Measurements from ENCODE around the gene RAD21L1.

Gene RAD21L1

DNA sequence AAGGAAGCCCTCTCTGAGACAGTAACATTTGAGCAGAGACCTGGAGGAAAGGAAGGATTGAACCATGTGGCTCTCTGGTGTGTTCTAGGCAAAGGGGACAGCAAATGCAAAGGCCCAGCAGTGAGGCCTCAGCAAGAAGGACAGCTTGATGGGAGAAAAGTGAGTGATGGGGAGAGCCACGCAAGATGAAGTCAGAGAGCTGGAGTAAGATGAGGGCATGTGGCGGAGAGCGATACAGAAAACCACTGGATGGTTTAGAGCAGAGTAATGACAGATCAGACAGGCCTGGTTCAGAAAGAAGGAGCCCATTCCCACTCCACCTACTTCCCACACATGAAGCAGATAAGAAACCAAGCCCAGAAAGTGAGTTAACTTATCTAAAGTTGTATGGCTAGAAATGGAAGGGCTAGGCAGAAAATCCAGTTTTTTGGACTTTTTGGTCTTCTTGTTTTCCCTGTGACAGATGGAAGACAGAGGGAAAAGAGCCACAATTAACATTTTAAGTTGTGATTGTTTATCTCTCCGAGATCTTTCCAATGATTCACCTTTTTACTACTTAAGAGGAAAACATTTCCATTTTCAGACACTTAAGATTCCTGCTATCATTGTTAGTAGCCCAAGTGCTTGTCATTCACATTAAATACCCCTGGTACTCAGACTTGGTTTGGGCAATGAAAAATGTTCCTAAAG lies 39.5 kb downstream of the RAD21L1 start:
- no peak for DNase-seq
- intact Hi-C loops (cut with DNase I): no loop called here

- intact Hi-C loops (cut with DNase I): no loop called here
- DNase-seq: no peak
Observed at GRCh38 chr20:1265916-1266166, 40.0 kb downstream of the RAD21L1 start.

DNA sequence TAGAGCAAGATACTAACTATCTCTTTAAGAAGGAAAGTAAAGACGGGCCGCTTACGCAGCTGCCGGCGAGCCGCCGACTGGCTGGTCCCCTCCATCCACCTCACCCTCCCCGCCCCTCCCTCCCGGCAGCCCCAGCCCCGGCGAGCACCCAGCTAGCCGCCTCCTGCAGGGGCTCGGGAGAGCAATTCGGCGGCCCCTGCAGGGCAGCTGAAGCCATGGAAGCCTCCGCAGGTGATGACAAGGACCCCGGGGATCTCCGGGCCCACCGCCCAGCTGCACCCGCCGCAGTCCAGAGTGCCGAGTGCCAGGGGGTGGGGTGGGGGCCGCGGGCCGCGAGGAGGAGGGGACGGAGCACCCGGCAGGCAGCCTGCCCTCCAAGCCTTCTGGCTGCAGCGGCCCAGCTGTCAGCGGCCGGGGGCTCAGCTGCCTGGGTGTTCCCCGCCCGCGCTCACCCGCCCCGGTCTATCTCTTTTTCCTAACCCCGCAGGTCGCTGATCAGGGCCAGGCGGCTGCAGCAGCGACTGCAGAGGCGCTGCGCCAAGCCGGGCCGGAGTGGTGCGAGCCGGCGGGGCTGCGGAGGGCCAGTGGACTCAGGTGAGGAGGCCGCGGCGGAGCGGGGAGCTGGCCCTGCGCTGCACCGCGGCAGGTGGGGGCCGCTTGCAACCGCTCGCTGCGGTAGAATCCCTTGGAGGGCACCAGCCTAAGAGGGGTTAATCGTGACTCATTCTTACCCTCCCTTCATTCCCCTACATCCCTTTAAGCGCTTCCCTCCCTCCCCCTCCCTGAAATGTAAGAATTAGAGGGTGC lies 40.5 kb downstream of the RAD21L1 start, which contains the start of gene SNPH:
SNPH (plus strand) TSS at position 128 of the 807 bp plus-strand sequence. CDS start 29,946 bp downstream, outside the sequence.
- DNase-seq: peak; percentile 43 to 92 (median 76)
- intact Hi-C loops (cut with DNase I): no loop called here

GRCh38 chr20:1267161-1267560 lies 41.3 kb downstream of the RAD21L1 start:
- DNase-seq: peak in 2 of 42 donors; percentile 33 to 38
- intact Hi-C loops (cut with DNase I): no loop called here

DNA sequence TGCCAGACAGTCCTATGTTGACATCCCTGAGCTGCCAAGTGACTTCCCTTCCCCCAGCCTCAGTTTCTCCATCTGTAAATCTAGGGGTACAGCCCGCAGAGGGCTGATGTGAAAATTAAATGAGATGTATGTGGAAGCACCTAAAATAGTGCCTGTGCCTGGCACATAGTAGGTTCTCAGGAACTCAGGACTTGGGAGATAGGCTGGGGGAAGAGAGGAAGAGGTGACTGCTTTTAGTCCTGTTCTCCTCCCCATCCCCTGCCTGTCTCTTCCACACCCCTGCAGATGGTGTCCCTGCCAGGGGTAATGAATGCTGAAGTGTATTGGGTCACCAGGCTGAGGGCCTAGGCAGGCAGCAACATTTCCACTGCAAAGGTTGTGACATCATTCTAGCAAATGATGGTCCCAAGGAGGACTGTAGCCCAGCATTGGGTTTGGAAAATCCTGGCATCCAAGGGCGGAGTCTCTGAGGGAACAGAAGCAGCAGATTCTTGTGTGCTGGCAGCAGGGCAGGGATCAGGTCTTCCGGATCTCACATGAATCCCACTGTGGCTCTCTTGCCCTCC lies 42.0 kb downstream of the RAD21L1 start:
- DNase-seq: peak in 1 of 42 donors; percentile 42
- intact Hi-C loops (cut with DNase I): no loop called here

GRCh38 chr20:1269235-1269634 lies 43.4 kb downstream of the RAD21L1 start:
- intact Hi-C loops (cut with DNase I): no loop called here
- no peak for DNase-seq

DNA sequence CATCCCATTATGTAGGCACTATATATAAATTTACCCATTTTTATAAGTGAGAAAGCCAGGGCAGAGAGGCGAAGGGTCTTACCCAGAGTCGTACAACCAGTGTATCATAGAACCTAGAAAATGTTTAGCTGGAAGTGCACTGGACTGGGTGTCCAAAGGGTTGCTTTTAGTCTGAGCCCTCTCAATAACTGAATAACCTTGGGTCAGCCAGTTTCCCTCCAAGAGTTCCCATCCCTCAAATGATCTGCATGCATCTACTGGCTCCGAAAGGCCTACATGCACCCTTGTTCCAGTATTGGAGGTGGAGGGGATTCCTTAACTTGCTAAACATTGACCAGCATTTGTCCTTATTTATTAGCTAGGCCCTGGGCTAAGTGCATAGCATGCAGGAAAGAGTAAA lies 44.0 kb downstream of the RAD21L1 start:
- DNase-seq: no peak
- intact Hi-C loops (cut with DNase I): no loop called here

GRCh38 chr20:1272368-1273100 lies 46.7 kb downstream of the RAD21L1 start:
- intact Hi-C loops (cut with DNase I): no loop called here
- DNase-seq: peak in 13 of 42 donors; percentile 32 to 65 (median 45)

- DNase-seq: peak in 1 of 42 donors; percentile 27
- intact Hi-C loops (cut with DNase I): no loop called here
Observed at GRCh38 chr20:1273366-1273765, 47.5 kb downstream of the RAD21L1 start.

- DNase-seq: peak in 11 of 42 donors; percentile 26 to 69 (median 47)
- intact Hi-C loops (cut with DNase I): no loop called here
Observed at GRCh38 chr20:1274485-1275311, 48.9 kb downstream of the RAD21L1 start.

GRCh38 chr20:1275919-1276318 lies 50.1 kb downstream of the RAD21L1 start:
- DNase-seq: peak in 2 of 42 donors; percentile 23 to 39
- intact Hi-C loops (cut with DNase I): no loop called here

DNA sequence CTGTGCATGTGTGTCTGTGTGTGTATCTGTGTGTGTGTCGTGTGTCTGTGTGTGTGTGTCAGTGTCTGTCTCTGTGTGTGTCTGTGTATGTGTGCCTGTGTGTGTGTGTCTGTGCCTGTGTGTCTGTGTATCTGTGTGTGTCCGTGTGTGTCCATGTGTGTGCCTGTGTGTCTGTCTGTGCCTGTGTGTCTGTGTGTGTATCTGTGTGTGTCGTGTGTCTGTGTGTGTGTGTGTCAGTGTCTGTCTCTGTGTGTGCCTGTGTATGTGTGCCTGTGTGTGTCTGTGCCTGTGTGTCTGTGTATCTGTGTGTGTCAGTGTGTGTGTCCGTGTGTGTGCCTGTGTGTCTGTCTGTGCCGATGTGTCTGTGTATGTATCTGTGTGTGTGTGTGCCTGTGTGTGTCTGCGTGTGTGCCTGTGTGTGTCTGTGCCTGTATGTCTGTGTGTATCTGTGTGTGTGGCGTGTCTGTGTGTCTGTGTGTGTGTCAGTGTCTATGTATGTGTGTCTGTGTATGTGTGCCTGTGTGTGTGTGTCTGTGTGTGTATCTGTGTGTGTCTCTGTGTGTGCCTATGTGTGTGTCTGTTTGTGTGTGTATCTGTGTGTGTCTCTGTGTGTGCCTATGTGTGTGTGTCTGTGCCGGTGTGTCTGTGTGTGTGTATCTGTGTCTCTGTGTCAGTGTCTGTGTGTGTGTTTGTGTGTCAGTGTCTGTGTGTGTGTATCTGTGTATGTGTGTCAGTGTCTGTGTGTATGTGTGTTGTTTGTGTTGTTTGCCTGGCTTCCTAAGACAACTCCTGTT lies 51.9 kb downstream of the RAD21L1 start:
- DNase-seq: peak in 4 of 42 donors; percentile 5 to 19 (median 12)
- intact Hi-C loops (cut with DNase I): no loop called here

GRCh38 chr20:1278993-1279392 lies 53.1 kb downstream of the RAD21L1 start:
- peak in 1 of 42 donors; percentile 0 for DNase-seq
- intact Hi-C loops (cut with DNase I): no loop called here

DNA sequence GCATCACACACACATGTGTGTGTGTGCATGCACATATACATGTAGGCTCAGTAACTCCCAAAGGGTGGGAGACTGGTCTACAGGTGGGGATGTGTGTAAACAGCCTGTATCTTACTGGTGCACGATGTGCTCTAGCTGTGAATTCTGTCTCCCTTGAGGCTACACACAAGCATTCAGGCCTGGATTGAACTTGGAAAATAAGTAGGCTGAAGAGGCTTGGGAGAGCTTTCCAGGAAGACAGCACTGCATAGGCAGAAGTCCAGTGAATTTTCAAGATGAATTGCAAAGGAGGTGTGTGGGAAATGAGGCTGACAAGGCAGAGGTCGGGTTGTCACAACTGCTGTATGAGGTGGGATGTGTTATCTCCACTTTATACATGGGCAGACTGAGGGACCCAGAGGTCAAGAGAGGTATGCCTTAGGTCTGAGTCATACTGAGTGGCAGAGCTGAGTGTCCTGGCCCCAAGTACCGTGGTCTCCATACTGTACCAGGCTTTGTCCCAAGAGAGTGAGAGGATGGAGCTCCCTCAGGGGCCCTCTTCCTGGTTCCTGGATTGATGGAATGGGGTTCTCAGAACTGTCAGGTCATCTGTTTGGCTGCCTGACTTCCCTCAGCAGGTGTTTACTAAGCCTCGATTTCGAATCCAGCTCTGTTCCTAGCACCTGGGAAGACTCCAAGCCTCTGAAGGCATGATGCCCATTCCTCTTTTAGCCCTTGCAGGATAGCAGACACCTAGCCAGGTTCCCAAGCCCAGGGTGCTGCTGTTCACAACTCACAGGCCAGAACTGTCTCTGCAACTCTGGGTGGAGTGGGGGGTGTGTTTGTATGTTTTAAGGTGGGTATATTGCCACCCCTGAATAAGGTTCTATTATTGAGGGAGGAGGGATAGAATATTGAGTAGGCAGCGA lies 54.6 kb downstream of the RAD21L1 start:
- intact Hi-C loops (cut with DNase I): no loop called here
- peak in 10 of 42 donors; percentile 0 to 34 (median 12) for DNase-seq

DNA sequence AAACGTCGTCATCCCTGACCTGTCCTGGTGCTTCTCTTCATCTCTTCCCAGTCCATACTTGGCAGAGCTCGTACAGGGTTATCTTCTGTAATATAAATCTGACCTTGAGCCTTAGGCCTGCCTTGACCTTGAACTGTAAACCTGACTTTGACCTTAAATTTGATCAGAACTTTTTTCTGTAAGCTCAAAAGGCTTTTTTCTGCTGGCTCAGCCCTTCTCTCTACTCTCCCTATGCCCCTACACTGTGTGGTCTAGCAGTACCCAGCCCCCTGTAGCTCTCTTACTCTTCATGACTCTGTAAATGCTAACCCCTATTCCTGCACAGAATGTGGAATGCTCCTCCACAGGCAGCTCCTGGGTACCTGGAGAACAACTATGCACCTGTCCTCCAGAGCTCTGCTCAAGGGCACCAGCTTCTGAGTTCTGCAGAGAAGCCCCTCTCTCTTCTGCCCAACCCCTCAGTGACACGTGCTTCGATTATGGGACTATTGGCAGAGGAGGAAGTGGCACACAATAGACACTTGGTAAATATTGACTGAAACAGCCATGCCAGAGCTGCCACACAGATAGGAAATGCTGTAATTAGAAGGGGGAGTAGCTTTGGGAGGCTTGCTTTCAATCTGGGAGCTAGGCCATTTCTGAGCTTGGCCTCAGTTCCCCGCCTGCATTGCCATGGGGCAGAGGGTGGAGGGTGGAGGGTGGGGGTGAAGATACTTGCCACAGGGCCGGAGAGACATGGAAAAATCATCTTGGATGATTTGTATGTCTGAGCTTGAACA lies 55.6 kb downstream of the RAD21L1 start:
- DNase-seq: peak in 14 of 42 donors; percentile 5 to 55 (median 27)
- intact Hi-C loops (cut with DNase I): no loop called here

DNA sequence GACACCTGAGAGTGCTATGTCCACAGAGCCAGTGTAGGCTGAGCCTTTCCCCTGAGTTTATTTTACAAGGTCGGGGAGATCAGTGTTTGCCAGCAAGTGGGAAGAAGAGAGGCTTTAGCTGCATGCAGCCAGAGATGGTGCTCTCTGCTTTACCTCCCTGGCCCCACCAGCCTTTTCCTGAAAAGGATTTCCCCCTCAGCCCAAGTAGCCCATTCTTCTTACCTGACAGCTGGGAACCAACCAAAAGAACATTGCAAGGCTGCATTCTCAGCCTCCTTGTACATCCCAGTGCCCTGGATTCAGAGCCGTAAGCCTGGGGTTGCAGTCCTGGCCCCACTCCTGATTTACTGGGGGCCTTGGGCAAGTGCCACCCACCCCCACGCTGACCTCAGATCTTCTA lies 57.1 kb downstream of the RAD21L1 start:
- intact Hi-C loops (cut with DNase I): no loop called here
- DNase-seq: peak in 11 of 42 donors; percentile 4 to 29 (median 10)

Data from head of caudate nucleus (tissue), 42 donors.